B cell (primary cell): ENCODE data around the gene SALL3. TPM values are rescaled to one million over a fixed set of nuclear protein-coding genes. Genes with fewer than 3 reads are reported as not detected.
A peak's percentile ranks its signal among the peaks of the same experiment; 100 is the strongest.

Source experiments
- ATAC-seq: fragments of 200-7000 bp; cut with Tn5 transposase; one replicate; pipeline ENCODE4 v1.10.0; 2021; ENCODE audit warnings: low read depth, mild to moderate bottlenecking, moderate number of reproducible peaks, moderate library complexity
- CTCF ChIA-PET: fragments of 350-600 bp; sonication (Branson Sonifier 250); formaldehyde crosslinking; loops from one replicate; lab custom pipeline; 2021; ENCODE audit warnings: antibody characterized with exemption, inconsistent platforms; lab: Charles Lee
- POLR2A ChIA-PET: fragments of 350-600 bp; sonication (Branson Sonifier 250); formaldehyde crosslinking; loops from one replicate; lab custom pipeline; 2021; ENCODE audit warnings: antibody characterized with exemption; lab: Charles Lee
- DNase-seq: peaks from one replicate; pipeline ENCODE4 v3.0.0; 2013
- H2AFZ ChIP-seq: 2 replicates; pipeline ENCODE4 v1.6.1; 2012; ENCODE audit warnings: mild to moderate bottlenecking, low read depth, low read length; ENCODE audit not compliant: insufficient read depth, poor library complexity, severe bottlenecking
- H3K27ac ChIP-seq, 2 donors: 1 replicate in 1 of 2; 2 replicates in 1 of 2; pipeline ENCODE4 v1.5.1; 2012 to 2013; ENCODE audit warnings: low read length in 2 of 2, mild to moderate bottlenecking in 2 of 2, moderate library complexity in 1 of 2
- H3K27me3 ChIP-seq, 4 experiments: fragments of 200-600 bp in 1 of 4; sonication (generic) in 1 of 4; replicated peaks in 1 of 4; 1 replicate in 2 of 4; 2 replicates in 2 of 4; pipeline versions ENCODE4 v1.6.1 to v1.7.0; 2013 to 2016; ENCODE audit warnings: low read length in 3 of 4, mild to moderate bottlenecking in 2 of 4, mixed read lengths in 1 of 4, moderate library complexity in 1 of 4; ENCODE audit not compliant: insufficient read depth in 4 of 4, control insufficient read depth in 3 of 4; ENCODE audit errors: control extremely low read depth in 1 of 4
- H3K36me3 ChIP-seq, 2 experiments: replicated peaks in 1 of 2; 1 replicate in 1 of 2; 2 replicates in 1 of 2; pipeline versions ENCODE4 v1.6.1 to v1.7.1; 2013; ENCODE audit warnings: low read length in 1 of 2; ENCODE audit not compliant: insufficient read depth in 2 of 2, control insufficient read depth in 1 of 2; ENCODE audit errors: control extremely low read depth in 1 of 2, extremely low read depth in 1 of 2
- H3K4me1 ChIP-seq, 2 donors: fragments of 200-600 bp in 1 of 2; sonication (generic) in 1 of 2; 1 replicate in 1 of 2; 2 replicates in 1 of 2; pipeline versions ENCODE4 v1.5.1 to v1.6.1; 2013 to 2017; ENCODE audit warnings: low read length in 2 of 2; ENCODE audit not compliant: control insufficient read depth in 2 of 2, insufficient read depth in 2 of 2
- H3K4me2 ChIP-seq: replicated peaks from 2 replicates; pipeline ENCODE3; 2012; ENCODE audit warnings: mild to moderate bottlenecking, low read depth, low read length; ENCODE audit not compliant: poor library complexity, severe bottlenecking
- H3K4me3 ChIP-seq, 5 experiments: fragments of 200-600 bp in 1 of 5; sonication (generic) in 1 of 5; 1 replicate in 3 of 5; 2 replicates in 2 of 5; pipeline versions ENCODE4 v1.5.1 to v1.7.0; 2011 to 2016; ENCODE audit warnings: low read length in 4 of 5, mild to moderate bottlenecking in 4 of 5, low read depth in 2 of 5, control low read depth in 1 of 5, moderate library complexity in 1 of 5; ENCODE audit not compliant: insufficient read depth in 1 of 5; ENCODE audit errors: control extremely low read depth in 1 of 5, extremely low read depth in 1 of 5
- H3K79me2 ChIP-seq: fragments of 200-600 bp; sonication (generic); one replicate; pipeline ENCODE4 v1.6.0; 2016; ENCODE audit warnings: low read length; ENCODE audit not compliant: control insufficient read depth, insufficient read depth
- H3K9ac ChIP-seq: fragments of 200-600 bp; sonication (generic); 2 replicates; pipeline ENCODE4 v1.6.1; 2017; ENCODE audit warnings: mild to moderate bottlenecking, low read length, moderate library complexity
- H3K9me3 ChIP-seq, 3 donors: one replicate each; pipeline versions ENCODE4 v1.6.1 to v1.7.1; 2013; ENCODE audit warnings: low read length in 2 of 3; ENCODE audit not compliant: control insufficient read depth in 2 of 3, insufficient read depth in 1 of 3; ENCODE audit errors: control extremely low read depth in 1 of 3
- H4K20me1 ChIP-seq: 2 replicates; pipeline ENCODE4 v1.6.0; 2012; ENCODE audit warnings: mild to moderate bottlenecking, low read length; ENCODE audit not compliant: insufficient read depth, control insufficient read depth, poor library complexity, severe bottlenecking
- H3K27ac Mint-ChIP-seq: one replicate; pipeline ENCODE4 v1.8.0; 2021; ENCODE audit warnings: mixed read lengths
- H3K27me3 Mint-ChIP-seq: one replicate; pipeline ENCODE4 v1.8.0; 2021; ENCODE audit warnings: mixed read lengths
- H3K4me1 Mint-ChIP-seq: one replicate; pipeline ENCODE4 v1.8.0; 2021; ENCODE audit warnings: mixed read lengths
- H3K4me3 Mint-ChIP-seq: one replicate; pipeline ENCODE4 v1.8.0; 2021; ENCODE audit warnings: mixed read lengths
- H3K9me3 Mint-ChIP-seq: one replicate; pipeline ENCODE4 v1.8.0; 2022; ENCODE audit warnings: mixed read lengths; ENCODE audit not compliant: insufficient read depth
- EZH2 ChIP-seq: IDR thresholded peaks from 2 replicates; pipeline ENCODE4 v1.6.1; 2012; ENCODE audit warnings: borderline replicate concordance, low read depth, mild to moderate bottlenecking, moderate library complexity, low read length; ENCODE audit not compliant: insufficient read depth, poor library complexity, severe bottlenecking
- WGBS: methylation state at CpG from one replicate; pipeline ENCODE4 v1.1.5; 2013; ENCODE audit warnings: missing lambda C conversion rate; ENCODE audit not compliant: insufficient coverage; 5-methylcytosine and 5-hydroxymethylcytosine counted together
- intact Hi-C: fragments of 100-400 bp; cut with micrococcal nuclease; formaldehyde crosslinking; loops from one replicate; pipeline ENCODE4 v1.10.0; 2022
- polyA plus RNA-seq: library from polyadenylated mRNA; depleted of rRNA; stranded (reverse); fragments of >200 nt; gene quantifications from 2 replicates; pipeline ENCODE4 v1.2.3, GENCODE V29; 2012
- total RNA-seq, 2 donors: library from RNA; stranded (reverse); fragments of 120-200 nt in 1 of 2; gene quantifications; 1 replicate in 1 of 2; 2 replicates in 1 of 2; pipeline versions ENCODE4 v1.2.3 to v1.2.4, GENCODE V29; 2013 to 2022
- TF ChIP-seq, protein P1 (sequence below): fragments of 200-600 bp; IDR thresholded peaks from one replicate; pipeline ENCODE4 v1.8.0; 2022; ENCODE audit warnings: antibody characterized with exemption, mild to moderate bottlenecking

The SALL3 gene
- total and polyA plus RNA-seq, 2 donors (not counting 1 experiment from before 2014, with no cell fraction given): not detected

DNA sequence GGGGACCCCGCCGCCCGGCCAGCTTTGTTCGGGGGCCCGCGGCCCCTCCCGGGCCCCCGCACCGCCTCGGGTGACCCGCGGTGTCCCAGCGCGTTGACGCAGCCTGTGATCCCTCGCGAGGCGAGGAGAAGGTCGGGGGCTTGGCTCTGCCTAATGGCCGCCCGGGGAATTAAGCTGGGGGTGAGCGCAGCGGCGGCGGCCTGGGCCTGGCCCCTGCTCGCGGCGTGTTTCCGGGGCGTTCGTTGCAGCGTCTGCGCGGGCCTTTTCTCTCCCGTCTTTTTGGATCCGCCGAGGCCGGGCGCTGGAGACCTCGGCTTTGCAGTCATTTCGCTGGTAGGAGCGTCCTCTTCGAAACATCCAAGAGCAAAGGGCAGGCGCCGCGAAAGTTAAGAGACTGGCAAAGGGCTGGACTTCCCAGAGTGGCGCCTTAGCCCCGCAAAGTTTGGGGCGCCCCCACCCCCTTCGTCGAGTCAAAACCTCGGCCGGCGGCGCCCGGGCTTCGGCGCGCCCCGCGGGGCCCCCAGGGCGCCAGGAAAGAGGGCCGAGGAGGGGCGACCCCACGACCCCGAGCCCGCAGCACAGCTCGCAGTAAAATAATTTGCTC is 1.3 kb downstream of the SALL3 start:
- H3K36me3 ChIP-seq: no peaks in the 10 kb centered on the region
- Mint-ChIP-seq H3K9me3 (no peaks in the 10 kb centered on the region), H3K27me3 (peaks cover 59% of the 10 kb centered on the region), H3K4me3 (no peak overlapping the region), H3K27ac (peak overlapping the region; percentile 10), H3K4me1 (peaks cover 11% of the 10 kb centered on the region)
- H4K20me1 ChIP-seq: no peaks in the 10 kb centered on the region
- peaks cover 6 to 8% of the 10 kb centered on the region in 2 donors for H3K4me1 ChIP-seq
- no peak overlapping the region for H3K4me3 ChIP-seq
- ChIA-PET CTCF (no interaction called here), POLR2A (no interaction called here)
- intact Hi-C loops: no loop called here
- ATAC-seq: no peak
- no peak overlapping the region for H3K9ac ChIP-seq
- H3K4me2 ChIP-seq: peak overlapping the region; percentile 48
- H3K79me2 ChIP-seq: no peaks in the 10 kb centered on the region
- H3K27me3 ChIP-seq: peaks cover 0 to 45% (median 41%) of the 10 kb centered on the region in 4 experiments
- H3K27ac ChIP-seq: no peak overlapping the region
- DNase-seq: no peak
- TF ChIP-seq, protein P1, sequence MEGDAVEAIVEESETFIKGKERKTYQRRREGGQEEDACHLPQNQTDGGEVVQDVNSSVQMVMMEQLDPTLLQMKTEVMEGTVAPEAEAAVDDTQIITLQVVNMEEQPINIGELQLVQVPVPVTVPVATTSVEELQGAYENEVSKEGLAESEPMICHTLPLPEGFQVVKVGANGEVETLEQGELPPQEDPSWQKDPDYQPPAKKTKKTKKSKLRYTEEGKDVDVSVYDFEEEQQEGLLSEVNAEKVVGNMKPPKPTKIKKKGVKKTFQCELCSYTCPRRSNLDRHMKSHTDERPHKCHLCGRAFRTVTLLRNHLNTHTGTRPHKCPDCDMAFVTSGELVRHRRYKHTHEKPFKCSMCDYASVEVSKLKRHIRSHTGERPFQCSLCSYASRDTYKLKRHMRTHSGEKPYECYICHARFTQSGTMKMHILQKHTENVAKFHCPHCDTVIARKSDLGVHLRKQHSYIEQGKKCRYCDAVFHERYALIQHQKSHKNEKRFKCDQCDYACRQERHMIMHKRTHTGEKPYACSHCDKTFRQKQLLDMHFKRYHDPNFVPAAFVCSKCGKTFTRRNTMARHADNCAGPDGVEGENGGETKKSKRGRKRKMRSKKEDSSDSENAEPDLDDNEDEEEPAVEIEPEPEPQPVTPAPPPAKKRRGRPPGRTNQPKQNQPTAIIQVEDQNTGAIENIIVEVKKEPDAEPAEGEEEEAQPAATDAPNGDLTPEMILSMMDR: no peak
- no peak for TF ChIP-seq EZH2
- 9% methylated on average over 68 of the region's 68 CpGs for WGBS
- H2AFZ ChIP-seq: no peak overlapping the region
- H3K9me3 ChIP-seq: peaks cover 0 to 12% (median 0%) of the 10 kb centered on the region in 3 donors

DNA sequence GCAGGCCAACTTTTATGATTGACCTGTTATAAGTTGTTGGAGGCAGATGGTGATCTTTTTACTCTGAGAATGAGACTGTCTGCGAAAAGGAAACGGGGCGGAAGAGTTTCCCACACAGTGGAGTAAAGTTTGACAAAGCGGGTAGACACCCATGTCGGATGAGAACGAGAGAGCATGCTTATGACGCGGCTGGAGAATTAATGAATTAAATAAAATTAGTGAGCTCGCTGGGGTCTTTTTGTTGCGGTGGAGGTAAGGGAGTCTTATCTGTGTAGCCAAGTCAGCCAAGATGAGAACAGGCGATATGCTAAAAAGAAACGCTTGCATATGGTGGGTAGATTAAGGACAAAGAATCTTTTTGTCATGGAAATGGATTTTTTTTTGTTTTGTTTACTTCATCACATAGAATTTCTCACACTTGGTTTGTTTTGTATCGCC is 1.8 kb downstream of the SALL3 start:
- Histone ChIP-seq H3K4me2 (peak overlapping the region; percentile 48), H3K4me1 (peaks cover 6 to 8% of the 10 kb centered on the region in 2 donors), H2AFZ (no peak overlapping the region), H3K27ac (no peak overlapping the region), H3K9me3 (peaks cover 0 to 12% (median 0%) of the 10 kb centered on the region in 3 donors), H3K4me3 (no peak overlapping the region), H3K9ac (no peak overlapping the region), H3K79me2 (no peaks in the 10 kb centered on the region), H3K36me3 (no peaks in the 10 kb centered on the region), H3K27me3 (peaks cover 0 to 43% (median 40%) of the 10 kb centered on the region in 4 experiments), H4K20me1 (no peaks in the 10 kb centered on the region)
- peaks cover 11% of the 10 kb centered on the region for H3K4me1 Mint-ChIP-seq
- TF ChIP-seq EZH2: no peak
- TF ChIP-seq, protein P1: no peak
- ATAC-seq (no peak), DNase-seq (no peak)
- ChIA-PET CTCF (no interaction called here), POLR2A (no interaction called here)
- peaks cover 59% of the 10 kb centered on the region for H3K27me3 Mint-ChIP-seq
- WGBS: 17% methylated on average over 10 of the region's 13 CpGs
- H3K9me3 Mint-ChIP-seq: no peaks in the 10 kb centered on the region
- intact Hi-C loops: no loop called here
- peak overlapping the region; percentile 74 for H3K4me3 Mint-ChIP-seq
- no peak overlapping the region for H3K27ac Mint-ChIP-seq
